Activated T-cell treated with anti-CD3 and anti-CD28 coated beads for 24 hours (primary cell): Measurements from ENCODE around the gene DBX1.
"Not testable (repeated sequence)": the region's sequence is repeated elsewhere in the genome, so short reads cannot be mapped to it uniquely, and the experiment has no call there.

ENCODE experiments used
- DNase-seq: peaks from one replicate; pipeline ENCODE4 v3.0.0-alpha.2; 2020; ENCODE audit warnings: low read depth

The DBX1 gene, protein sequence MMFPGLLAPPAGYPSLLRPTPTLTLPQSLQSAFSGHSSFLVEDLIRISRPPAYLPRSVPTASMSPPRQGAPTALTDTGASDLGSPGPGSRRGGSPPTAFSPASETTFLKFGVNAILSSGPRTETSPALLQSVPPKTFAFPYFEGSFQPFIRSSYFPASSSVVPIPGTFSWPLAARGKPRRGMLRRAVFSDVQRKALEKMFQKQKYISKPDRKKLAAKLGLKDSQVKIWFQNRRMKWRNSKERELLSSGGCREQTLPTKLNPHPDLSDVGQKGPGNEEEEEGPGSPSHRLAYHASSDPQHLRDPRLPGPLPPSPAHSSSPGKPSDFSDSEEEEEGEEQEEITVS

DNA sequence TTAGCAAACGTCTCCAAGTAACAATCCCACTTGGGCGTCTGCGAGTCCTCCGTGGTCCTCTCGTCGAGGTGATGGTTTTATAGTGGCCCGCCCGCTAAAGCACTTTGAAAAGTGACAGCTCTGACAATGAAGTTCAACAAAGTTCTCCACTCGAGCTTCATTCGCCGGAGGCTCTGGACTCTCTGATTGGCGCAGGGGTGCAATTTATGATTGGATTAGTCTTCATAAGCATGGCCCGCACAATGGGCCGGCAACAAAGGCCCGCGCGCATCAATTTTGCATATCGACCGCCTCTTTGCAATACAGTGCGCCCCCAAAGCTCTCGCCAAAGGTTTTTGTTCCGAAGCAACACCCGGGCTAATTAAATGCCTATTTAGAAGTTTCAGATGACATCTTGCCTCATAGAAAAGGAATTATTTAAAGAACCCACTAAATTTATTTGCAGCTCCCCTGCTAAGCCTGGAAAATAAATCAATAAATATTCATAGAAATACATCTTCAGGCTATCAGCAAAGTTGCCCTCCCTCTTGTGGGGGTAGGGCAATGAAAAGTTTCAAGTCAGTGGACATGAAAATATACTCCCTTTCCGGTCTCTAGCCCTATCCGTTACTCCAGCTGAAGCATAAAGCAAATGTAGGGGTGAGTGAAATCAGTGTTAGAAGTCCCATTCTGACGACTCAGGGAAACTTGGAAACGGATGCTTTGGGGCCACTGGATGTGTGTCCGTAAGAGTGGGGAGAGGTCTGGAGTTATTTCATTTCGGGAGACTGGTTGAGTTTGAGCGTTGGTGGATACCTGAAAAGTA is at the start of gene DBX1:
Gene DBX1, minus strand, starts transcription at position 51 of the 805 bp plus-strand sequence. CDS start 151 bp downstream, outside the sequence.
- no peak for DNase-seq

DNA sequence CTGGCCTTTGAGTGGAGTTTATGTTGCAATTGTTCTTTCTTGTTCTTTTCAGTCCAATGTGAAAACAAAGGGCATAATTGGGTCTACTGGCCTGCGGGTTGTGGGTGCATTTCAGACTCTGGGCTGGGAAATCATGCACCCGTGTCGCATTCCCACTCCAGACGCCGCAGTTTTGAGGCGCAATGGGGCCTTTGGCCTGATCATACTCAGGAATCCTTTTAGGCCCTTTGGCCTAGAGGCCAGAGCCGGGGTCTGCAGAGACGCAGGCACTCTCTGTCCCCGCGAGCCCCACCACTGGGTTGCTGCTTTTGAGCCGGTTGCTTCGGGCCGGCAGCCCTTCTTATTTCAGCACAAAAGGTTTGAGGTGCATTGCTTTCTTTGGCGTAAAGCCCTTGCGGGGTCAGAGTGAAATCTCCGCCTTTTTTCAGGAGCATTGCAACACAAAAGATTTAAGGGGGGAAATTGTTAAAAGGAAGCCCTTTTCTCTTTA is 48.4 kb upstream of the DBX1 start:
- DNase-seq, result no peak

DNA sequence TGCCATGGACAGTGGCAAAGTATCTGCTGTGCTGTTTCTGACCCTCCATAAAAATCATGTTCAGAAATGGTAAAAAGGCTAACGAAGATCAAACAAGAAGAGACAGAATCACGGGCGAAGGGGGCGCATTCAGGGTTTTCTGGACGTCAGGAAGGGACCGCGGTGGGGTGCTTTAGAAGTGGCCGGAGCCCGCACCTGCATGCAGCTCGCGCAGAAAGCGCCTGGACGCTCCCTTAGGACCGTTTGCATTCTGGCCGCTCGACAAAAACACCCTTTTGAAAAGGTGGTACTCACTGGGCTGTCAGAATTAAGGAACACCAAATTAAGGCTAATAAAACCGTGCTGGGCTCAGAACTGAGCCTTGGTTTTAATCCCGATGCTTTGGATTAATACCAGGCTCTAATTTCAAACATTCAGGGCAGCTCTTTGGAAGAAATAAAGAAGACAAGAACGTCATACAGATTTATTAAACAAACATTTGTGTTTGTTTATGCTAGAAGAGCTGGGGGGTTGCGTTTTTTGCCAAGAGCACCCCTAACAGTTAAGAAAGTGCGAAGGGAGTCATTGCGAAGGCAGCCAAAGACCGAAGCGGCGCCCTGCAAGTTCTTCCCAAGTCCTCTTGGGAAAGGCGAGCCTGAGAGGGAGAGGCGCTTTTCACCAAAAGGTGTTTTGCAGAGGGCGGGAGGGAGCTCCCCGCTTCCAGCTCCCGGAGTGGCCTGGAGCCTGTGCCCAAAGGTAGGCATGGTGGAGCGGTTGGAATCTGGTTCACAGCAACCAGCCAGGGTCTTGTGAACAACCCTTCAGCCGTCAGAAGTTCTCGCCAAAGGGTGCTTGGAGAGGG is 47.7 kb upstream of the DBX1 start:
- no peak for DNase-seq

DNA sequence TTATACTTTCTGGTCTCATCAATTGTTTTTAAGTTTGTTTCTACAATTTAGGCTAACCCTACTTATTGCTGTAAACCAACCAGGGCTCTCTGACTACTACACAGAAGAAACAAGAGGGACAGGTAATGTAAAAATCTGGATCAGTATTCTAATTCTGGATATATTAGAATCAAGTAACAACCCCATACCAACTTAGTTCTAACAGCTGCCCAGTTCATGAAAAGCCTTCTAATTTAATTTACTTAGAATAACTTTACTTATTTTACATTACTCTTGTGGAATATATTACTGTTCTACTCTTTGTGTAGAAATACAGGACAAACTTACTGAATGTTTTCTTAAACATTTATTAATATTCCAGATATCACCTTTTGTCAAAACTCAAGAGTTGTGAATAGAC is 45.5 kb upstream of the DBX1 start:
- DNase-seq, result no peak

DNA sequence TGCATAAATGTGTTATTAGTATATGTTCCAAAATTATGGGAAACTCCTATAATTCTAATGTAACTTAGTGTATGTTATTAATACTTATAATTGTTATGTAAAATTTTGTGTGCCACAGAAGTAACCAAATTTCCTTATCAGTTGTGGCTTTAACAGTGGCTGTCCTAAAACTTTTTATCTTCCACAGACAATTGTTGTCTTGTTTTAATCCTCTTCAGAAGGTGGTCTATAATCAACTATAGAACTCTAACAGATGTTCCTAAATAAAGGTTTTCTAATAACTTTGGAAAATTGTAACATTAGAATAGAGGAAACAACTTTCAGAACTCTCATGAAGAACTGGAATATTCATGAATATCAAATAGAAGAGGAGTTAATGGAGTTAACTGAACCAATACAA is 44.4 kb upstream of the DBX1 start:
- DNase-seq, result no peak

DNA sequence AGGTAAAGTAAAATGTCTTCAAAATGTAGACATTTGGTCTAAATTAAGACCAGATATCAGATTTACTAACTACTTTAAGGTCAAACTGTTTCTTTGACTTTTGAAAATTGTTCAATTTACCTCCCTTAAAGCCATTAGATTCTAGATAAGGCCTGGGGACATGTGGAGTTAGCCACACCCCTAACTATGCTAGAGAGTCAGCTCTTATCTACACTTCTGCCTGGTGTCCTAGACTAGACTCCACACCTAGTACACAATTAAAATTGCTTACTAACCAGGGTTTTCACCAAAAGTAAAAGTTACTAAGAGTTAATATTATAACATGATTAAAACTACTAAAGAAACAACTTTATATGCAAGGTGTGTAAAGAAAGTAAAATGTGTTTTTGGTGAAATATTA is 43.6 kb upstream of the DBX1 start:
- DNase-seq, result no peak

DNA sequence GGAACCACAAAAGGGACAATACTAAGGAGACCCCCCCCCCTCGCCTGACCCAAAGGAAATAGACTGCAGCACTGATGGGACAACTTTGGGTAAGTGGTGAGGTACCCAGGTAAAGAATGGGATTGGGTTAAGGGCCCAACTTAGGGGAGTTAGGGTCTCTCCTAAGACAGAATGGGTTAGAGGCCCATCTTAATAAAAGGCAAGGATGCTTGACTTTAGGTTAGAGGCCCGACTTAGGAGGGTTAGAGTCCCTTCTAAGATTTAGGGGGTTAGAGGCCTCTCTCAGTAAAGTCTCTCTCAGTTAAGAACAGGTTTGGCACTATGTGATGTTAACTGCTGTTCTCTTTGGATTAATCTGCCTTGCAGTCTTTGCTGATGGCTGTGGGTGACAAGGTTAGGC is 41.0 kb upstream of the DBX1 start:
- DNase-seq, result no peak

DNA sequence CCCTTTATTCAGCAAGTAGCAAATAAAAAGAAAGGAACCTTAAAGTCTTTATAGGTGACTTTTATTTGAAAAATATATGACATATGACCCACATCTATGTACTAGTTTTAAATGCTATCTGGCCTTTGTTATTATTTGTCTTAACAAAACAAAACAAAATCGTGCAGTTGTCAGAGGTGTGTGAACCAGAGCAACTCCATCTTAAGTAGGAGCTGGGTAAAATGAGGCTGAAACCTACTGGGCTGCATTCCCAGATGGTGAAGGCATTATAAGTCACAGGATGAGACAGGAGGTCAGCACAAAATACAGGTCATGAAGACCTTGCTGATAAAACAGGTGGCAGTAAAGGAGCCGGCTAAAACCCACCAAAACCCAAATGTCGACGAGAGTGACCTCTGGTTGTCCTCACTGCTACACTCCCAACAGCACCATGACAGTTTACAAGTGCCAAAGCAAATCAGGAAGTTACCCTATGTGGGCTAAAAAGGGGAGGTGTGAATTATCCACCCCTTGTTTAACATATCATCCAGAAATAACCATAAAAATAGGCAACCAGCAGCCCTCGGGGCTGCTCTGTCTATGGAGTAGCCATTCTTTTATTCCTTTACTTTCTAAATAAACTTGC is 40.2 kb upstream of the DBX1 start:
- DNase-seq, result not testable (repeated sequence)

DNA sequence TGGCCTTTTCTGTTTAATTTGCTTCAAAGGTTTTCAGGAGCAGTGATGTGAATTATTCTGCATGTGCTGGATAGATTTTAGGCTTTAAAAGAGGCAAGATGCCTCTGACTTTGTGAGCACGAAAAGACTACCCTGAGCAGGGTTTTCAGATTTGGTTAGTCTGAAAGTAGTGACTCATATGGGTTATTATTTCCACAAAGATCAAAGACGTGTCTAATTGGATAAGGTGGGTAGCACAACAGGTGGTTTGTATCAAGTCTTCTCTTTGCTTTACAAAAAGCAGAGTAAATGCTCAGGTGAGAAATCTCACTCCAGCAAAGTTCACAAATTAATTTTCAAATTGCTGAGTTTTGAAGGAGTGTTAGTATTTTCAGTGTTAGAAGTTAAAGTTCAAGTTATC is 37.6 kb upstream of the DBX1 start:
- no peak for DNase-seq

DNA sequence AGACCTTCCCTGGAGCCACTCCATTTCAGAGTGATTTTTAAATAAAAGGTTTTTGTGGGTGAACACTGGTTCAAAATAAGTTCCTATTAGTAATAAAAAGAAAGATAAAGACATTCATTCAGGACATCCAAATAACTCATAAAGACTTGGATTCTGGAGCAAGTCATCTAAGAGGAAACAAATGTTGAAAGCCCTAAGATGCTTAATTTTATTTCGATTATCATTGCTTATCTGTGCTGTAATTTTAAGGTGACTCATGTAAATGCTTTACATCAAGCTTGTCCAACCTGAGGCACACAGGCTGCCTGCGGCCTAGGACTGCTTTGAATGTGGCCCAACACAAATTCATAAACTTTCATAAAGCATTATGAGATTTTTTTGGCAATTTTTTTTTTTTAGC is 34.2 kb upstream of the DBX1 start:
- no peak for DNase-seq

DNA sequence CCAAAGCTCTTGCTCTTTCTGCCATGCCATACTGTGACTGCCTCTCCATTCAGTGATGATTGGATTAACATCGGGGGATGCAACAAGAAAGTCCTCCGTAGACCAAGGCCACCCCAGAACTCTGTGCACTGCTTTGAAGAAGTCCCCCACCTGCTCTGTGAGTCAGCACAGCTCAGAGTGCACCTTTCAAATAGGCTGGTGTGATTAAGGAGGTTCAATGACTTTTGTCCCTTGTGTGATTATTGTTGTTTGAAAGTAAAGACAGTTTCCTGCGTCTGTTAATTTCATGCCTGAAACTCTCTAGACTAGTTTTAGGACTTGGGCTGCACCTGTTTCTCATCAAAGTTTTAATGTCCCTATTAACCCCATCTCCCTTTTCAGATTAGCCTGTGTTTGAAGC is 33.0 kb upstream of the DBX1 start:
- no peak for DNase-seq

DNA sequence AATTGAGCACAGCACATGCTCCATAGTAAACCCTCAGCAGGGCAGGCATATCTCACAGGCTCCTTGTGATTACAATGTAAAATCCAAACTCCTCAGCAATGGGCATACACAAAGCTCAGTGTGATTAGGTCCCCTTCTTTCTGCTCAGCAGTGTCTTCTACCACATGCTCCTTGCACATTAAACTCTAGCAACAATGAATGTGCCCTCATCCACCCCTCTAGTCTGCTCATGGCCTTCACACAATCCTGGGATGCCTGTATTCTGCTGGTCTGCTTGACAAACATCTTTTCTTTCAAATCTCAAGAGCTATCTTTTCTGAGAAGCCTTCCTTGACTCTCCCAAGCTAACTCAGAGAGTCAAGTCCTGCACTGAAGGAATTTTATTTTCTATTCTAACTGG is 32.4 kb upstream of the DBX1 start:
- DNase-seq, result no peak

DNA sequence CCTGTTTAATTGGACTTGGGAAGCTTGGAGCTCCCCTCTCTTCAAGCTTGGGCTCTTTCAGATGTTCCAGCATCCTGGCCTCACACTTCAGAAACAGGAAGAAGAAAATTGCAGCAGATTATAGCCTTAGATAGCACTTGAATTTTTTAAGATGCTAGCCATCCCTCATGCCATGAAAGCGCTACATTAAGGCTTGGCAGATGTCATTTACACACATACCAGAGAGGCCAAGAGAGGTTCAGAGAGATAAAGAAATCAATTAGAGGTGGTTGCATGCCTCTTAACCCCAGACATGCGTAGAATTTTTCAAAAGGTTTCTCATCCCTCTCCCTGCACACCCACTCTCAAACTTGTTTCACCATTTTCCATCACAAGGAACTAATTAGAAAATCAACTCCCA is 31.9 kb upstream of the DBX1 start:
- no peak for DNase-seq

DNA sequence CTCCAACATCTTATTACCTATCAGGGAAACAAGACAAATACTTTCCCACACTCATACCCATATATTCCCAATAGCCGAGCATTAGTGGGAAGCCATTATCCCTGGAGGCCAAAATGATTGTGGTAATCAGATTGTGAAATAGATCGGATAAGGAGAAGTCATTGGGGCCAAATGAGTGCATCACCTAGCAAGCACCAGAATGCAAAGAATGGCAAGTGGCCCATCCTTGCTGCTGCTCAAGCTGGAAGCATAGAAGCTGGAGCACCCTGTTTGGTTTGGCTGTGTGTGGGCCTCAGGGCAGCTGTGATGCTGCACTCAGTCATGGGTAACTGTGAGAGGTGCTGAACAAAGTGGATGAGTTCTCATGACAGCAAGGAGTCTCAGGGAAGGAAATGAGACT is 18.7 kb upstream of the DBX1 start:
- DNase-seq, result no peak

DNA sequence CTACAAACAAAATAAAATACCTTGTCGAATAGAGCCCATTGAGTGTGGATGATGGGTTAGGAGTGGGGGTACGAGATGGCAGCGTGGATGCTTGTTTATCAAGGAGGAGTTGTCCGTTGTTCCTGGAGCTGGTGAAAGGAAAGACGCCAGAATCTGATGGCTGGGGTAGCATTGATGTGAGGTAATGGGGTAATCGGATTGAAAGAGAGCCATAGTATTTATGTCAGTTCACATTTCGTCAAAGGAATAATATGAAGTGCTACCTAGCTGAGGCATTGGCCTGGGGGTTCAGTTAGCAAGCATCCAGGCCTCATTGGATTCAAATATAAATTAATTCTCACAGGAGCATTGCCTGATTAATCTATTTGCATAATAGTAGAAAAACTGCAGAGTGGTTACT is 16.9 kb upstream of the DBX1 start:
- DNase-seq, result no peak

DNA sequence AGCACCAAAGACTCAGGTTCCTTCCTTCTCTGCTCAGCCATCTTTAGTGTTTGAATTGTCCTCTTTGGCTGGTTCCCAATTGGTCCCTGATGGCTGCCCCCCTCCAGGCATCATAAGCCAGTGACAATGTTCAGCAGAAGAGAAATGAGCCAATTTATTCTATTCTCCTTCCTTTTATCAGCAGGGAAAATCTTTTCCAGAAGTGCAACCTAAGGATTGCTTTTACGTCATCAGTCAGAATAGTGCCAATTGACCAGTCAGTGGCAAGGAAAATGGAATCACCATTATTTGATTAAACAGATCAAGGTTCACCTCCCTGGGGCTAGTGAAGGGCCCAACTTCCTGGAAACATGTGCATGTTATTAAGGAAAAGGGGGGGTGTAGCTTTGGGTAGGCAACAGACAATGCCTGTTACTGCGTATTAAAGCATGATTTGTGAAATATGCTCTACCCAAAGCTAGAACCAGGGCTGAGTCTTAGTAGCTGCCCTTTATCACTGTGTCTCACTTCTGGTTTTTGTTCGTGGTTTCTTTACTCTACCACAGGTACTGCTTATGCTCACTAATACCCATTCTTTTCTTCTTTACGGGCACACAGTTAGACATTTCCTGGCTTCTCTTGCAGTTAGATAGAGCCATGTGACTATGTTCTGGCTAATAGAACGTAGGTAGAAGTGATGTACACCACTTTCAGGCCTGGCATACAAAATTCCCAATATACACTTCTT is 12.6 kb upstream of the DBX1 start:
- no peak for DNase-seq

DNA sequence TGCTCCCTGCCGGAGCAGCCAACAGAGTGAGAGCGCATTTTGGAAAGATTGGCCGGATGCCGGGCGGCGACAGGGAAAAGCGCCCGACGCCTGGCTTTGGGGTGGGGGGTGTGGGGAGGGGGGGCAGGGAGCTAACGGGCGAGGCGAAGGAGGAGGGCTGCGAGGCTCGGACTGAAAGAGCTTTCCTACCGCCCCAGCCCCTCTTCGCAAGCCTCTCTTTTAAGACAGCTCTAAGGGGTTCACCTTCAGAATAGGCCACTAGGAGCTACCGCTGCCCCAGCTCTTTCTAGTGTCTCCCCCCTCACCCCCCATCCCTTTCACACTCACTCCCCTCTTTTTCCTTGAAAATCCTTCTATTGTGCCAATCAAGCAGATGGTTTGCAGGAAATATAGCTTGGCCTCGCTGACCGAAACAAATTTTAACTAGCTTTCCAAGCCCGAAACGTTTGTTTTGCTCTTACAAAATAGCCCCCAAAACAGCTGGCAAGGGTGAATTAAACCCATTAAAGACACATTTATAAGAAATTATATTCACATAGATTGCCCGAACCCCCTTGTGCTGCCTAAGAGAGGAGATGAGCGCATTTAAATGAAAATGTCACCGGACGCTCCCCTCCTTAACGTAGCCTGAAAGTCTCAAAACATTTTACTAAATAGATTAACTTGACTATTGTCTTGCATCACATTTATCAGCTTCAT is 3.7 kb upstream of the DBX1 start:
- no peak for DNase-seq

DNA sequence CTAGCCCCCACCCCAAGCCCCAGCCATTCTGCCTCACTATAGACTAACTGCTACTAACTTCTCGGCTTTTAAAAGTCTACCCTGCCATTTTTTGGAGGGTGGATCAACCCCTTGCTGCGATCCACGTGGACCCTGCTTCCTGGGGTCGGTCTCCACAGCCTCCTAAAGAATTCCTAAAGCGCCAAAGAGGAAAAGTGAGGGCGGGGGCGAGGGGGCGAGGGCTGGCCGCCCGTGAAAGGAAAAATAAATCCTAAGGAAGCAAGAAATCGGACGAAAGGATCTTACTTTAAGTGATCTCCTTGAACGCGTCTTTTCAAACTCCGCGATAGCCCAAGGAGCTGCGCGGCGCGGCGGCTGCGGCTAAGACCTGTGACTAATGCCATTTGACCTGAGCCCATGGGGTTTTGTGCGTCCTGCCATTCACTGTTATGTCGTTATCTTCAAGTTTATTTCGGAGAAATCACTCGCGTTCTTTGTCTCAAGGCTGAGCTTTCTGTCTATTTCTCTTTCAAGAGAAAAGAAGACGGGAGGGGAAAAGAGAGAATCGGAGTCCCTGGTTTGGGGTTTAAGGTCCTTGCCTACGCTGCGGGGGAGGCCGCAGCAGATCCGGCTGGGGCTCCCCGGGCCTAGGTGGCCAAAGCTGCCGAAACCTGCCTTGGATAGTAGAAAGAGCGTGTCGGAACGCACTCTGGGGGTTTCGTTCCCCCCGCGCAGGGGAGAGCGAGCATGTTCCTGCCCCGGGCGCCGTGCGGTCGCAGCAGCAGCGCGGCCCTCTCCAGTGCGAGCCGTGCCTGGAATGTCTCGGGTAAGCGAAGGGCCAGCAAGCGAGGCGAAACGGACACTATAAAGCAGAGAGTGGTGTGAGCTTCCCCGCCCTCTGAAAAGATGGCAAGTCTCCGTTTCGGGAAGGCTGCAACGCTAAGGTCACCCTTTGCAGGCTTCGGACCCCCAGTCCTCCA is 2.8 kb upstream of the DBX1 start:
- DNase-seq, result no peak

DNA sequence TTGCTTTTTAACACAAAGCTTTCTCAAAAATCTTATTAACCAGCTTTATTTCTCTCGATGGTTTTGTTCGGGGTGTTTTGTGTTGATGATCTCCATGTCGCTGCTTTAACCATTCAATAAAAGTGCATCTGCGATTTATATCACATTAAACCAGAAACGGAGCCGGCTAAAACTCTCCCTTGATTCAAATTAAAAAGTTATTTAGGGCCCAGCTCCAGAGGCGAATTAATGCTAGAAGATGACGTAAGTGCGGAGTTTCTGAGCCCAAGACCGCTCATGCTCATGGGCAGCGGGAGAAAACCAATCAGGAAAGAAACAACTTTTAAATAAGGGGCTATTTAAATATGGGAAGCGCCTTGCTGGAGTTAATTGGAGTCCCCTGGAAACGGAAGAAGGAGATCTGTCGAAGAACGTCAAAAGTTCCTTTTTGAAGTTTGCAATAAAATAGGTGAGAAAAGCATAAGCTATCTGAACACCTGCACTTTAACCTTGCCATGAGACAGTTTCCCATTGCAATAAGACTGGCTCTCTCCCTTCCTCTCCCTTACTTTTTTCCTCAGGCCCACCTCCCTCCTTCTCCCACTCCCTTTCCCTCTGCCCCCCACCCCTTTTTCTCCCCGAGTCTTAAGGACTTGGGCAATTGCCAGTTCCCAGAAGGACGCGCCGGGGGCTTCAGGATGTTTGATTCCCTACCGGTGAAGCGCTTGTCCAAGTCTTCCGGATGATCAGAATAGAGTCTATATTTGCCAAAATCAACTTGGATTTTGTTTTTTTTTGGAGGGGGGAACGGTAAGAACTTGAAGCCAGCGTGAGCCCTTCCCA is 1.9 kb upstream of the DBX1 start:
- DNase-seq, result no peak
